Measurements from ENCODE around the gene ABCF1. TPM values are rescaled to one million over a fixed set of nuclear protein-coding genes. Genes with fewer than 3 reads are reported as not detected.

The ABCF1 gene
- total RNA-seq, 3 donors from 2014 or later (not counting 1 experiment from before 2014, with no cell fraction given): 91.4 to 138 (median 138) TPM

DNA sequence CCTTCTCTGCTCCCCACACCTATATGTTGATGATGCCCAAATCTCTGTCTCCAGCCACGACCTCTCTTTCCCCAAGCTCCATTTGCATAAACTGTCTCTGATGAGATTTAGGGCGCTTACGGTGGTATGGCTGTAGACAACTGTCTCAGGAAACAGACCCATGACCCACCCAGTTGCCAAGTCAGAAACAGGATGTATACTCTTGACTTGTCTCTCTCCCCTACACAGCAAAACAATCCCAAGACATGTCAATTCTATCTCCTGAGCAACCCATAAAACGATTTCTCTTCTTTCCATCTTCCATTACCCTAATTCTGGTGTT, 28.9 kb upstream of the ABCF1 start:
- H3K4me1 ChIP-seq (ENCODE audit: control insufficient read depth, insufficient read depth, low read length): peaks cover 30% of the 10 kb centered on the region
- intact Hi-C loops (cut with micrococcal nuclease): loop anchor here (5.0 kb wide), 1 partner anchor 75 kb away; the partner anchor contains the start of genes MRPS18B and PPP1R10
- H3K36me3 Mint-ChIP-seq: no peaks in the 10 kb centered on the region
- H3K9me3 ChIP-seq (ENCODE audit: control insufficient read depth, insufficient read depth, low read length): no peaks in the 10 kb centered on the region
- no peaks in the 10 kb centered on the region for H3K9me3 Mint-ChIP-seq
- H3K27me3 Mint-ChIP-seq (ENCODE audit: low read depth in 2 of 2): no peaks in the 10 kb centered on the region
- H3K36me3 ChIP-seq (ENCODE audit: control insufficient read depth, insufficient read depth, low read length): peaks cover 17% of the 10 kb centered on the region
- peak overlapping the region; percentile 86 for H3K4me3 Mint-ChIP-seq
- peak overlapping the region; percentile 4 for H3K4me3 ChIP-seq (ENCODE audit: low read length)
- H3K27ac Mint-ChIP-seq: peak overlapping the region; percentile 69 to 81
- peak; percentile 13 to 74 for DNase-seq
- peaks cover 32 to 34% of the 10 kb centered on the region in 2 donors for H3K4me1 Mint-ChIP-seq
- TF ChIP-seq, protein P1, sequence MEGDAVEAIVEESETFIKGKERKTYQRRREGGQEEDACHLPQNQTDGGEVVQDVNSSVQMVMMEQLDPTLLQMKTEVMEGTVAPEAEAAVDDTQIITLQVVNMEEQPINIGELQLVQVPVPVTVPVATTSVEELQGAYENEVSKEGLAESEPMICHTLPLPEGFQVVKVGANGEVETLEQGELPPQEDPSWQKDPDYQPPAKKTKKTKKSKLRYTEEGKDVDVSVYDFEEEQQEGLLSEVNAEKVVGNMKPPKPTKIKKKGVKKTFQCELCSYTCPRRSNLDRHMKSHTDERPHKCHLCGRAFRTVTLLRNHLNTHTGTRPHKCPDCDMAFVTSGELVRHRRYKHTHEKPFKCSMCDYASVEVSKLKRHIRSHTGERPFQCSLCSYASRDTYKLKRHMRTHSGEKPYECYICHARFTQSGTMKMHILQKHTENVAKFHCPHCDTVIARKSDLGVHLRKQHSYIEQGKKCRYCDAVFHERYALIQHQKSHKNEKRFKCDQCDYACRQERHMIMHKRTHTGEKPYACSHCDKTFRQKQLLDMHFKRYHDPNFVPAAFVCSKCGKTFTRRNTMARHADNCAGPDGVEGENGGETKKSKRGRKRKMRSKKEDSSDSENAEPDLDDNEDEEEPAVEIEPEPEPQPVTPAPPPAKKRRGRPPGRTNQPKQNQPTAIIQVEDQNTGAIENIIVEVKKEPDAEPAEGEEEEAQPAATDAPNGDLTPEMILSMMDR (IDR thresholded peaks at IDR 0.05): no peak
- H3K27me3 ChIP-seq (ENCODE audit: control insufficient read depth, insufficient read depth, low read length): no peaks in the 10 kb centered on the region
- H3K27ac ChIP-seq (ENCODE audit: low read length): peak overlapping the region; percentile 32
- WGBS (ENCODE audit: insufficient coverage): 0% methylated on average over 3 of the region's 4 CpGs
- ATAC-seq: peak; percentile 28 to 54 (median 31)

- ATAC-seq (no peak), DNase-seq (peak in 1 of 2 donors; percentile 27)
- Histone ChIP-seq H3K27me3 (ENCODE audit: control insufficient read depth, insufficient read depth, low read length) (no peaks in the 10 kb centered on the region), H3K36me3 (ENCODE audit: control insufficient read depth, insufficient read depth, low read length) (peaks cover 17% of the 10 kb centered on the region), H3K27ac (ENCODE audit: low read length) (peak overlapping the region; percentile 32), H3K4me1 (ENCODE audit: control insufficient read depth, insufficient read depth, low read length) (peaks cover 30% of the 10 kb centered on the region), H3K9me3 (ENCODE audit: control insufficient read depth, insufficient read depth, low read length) (no peaks in the 10 kb centered on the region), H3K4me3 (ENCODE audit: low read length) (no peak overlapping the region)
- peak overlapping the region; percentile 69 to 81 for H3K27ac Mint-ChIP-seq
- 100% methylated on average over 1 of the region's 1 CpG for WGBS (ENCODE audit: insufficient coverage)
- H3K4me1 Mint-ChIP-seq: peaks cover 32 to 34% of the 10 kb centered on the region in 2 donors
- intact Hi-C loops (cut with micrococcal nuclease): loop anchor here (5.0 kb wide), 1 partner anchor 74 kb away; the partner anchor contains the start of genes MRPS18B and PPP1R10
- H3K36me3 Mint-ChIP-seq: no peaks in the 10 kb centered on the region
- H3K27me3 Mint-ChIP-seq (ENCODE audit: low read depth in 2 of 2): no peaks in the 10 kb centered on the region
- TF ChIP-seq, protein P1 (IDR thresholded peaks at IDR 0.05): no peak
- H3K4me3 Mint-ChIP-seq: peak overlapping the region; percentile 86
- H3K9me3 Mint-ChIP-seq: no peaks in the 10 kb centered on the region
Observed at GRCh38 chr6:30542915-30543314, 28.3 kb upstream of the ABCF1 start.

DNA sequence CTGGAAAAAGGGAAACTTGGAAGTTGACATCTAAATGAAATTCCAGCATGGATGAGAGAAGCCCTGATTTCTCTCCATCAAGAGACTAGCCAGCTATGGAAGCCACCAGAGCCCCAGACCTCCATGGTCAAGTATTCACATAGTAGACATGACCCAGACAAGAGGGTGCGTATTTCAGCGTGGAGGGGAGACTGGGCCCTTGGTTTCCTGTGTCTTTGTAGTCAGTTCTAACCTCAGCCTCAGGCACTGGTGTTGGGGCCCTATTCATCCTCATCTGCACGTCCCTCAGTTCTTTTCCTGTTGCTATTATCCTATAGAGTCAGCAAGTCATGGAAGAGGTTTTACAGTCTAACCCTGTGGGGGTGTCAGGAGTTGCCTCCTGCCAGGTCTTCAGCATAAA, 27.4 kb upstream of the ABCF1 start:
- intact Hi-C loops (cut with micrococcal nuclease): loop anchor here (1.0 to 5.0 kb wide), 2 partner anchors 61 to 73 kb away; partner anchors contain the start of genes MRPS18B and PPP1R10
- Mint-ChIP-seq H3K4me3 (no peak overlapping the region), H3K4me1 (peaks cover 32 to 34% of the 10 kb centered on the region in 2 donors), H3K27ac (peak overlapping the region; percentile 65 to 69), H3K9me3 (no peaks in the 10 kb centered on the region), H3K27me3 (ENCODE audit: low read depth in 2 of 2) (no peaks in the 10 kb centered on the region), H3K36me3 (peaks cover 8% of the 10 kb centered on the region)
- peaks cover 19% of the 10 kb centered on the region for H3K36me3 ChIP-seq (ENCODE audit: control insufficient read depth, insufficient read depth, low read length)
- H3K4me1 ChIP-seq (ENCODE audit: control insufficient read depth, insufficient read depth, low read length): peaks cover 30% of the 10 kb centered on the region
- no peak overlapping the region for H3K4me3 ChIP-seq (ENCODE audit: low read length)
- peak overlapping the region; percentile 28 for H3K27ac ChIP-seq (ENCODE audit: low read length)
- no peaks in the 10 kb centered on the region for H3K27me3 ChIP-seq (ENCODE audit: control insufficient read depth, insufficient read depth, low read length)
- H3K9me3 ChIP-seq (ENCODE audit: control insufficient read depth, insufficient read depth, low read length): no peaks in the 10 kb centered on the region
- 65% methylated on average over 3 of the region's 3 CpGs for WGBS (ENCODE audit: insufficient coverage)
- TF ChIP-seq, protein P1 (IDR thresholded peaks at IDR 0.05): no peak
- ATAC-seq (peak; percentile 30 to 41 (median 33)), DNase-seq (peak in 1 of 2 donors; percentile 68)
